A673 (cell line): ENCODE results near the gene STK36. TPM values are rescaled to one million over a fixed set of nuclear protein-coding genes. Genes with fewer than 3 reads are reported as not detected.

Experiments
- BruUV-seq: library from RNA; stranded (reverse); fragments of 400-500 nt; replicated peaks from 2 replicates; lab custom pipeline; 2021; lab: Mats Ljungman, UMichigan
- CTCF ChIA-PET: fragments of 300-600 bp; sonication (Branson Sonifier 250); formaldehyde crosslinking; loops from one replicate; lab custom pipeline; 2022; ENCODE audit warnings: antibody characterized with exemption; lab: Charles Lee
- POLR2A ChIA-PET: fragments of 300-600 bp; sonication (Branson Sonifier 250); formaldehyde crosslinking; loops from one replicate; lab custom pipeline; 2022; ENCODE audit warnings: antibody characterized with exemption; ENCODE audit not compliant: low non-redundant PET; lab: Charles Lee
- DNase-seq: peaks from one replicate; pipeline ENCODE4 v3.0.0-alpha.2; 2015; ENCODE audit warnings: low spot score
- H3K27ac ChIP-seq: fragments of 200-600 bp; sonication (generic); 2 replicates; pipeline ENCODE4 v1.5.1; 2016; ENCODE audit warnings: mixed run types, low read depth, mild to moderate bottlenecking, mixed read lengths, antibody characterized with exemption, low read length; ENCODE audit not compliant: poor library complexity, severe bottlenecking
- H3K27me3 ChIP-seq: fragments of 200-600 bp; sonication (generic); replicated peaks from 2 replicates; pipeline ENCODE4 v1.6.1; 2017; ENCODE audit warnings: mixed run types, low read depth, mild to moderate bottlenecking, mixed read lengths, antibody characterized with exemption, low read length; ENCODE audit not compliant: insufficient read depth, poor library complexity
- H3K36me3 ChIP-seq: fragments of 200-600 bp; sonication (generic); 2 replicates; pipeline ENCODE4 v1.6.1; 2016; ENCODE audit warnings: mixed run types, mild to moderate bottlenecking, mixed read lengths, antibody characterized with exemption, low read length; ENCODE audit not compliant: insufficient read depth, poor library complexity, severe bottlenecking
- H3K4me1 ChIP-seq: fragments of 200-600 bp; sonication (generic); 2 replicates; pipeline ENCODE4 v1.6.1; 2017; ENCODE audit warnings: mixed run types, mild to moderate bottlenecking, mixed read lengths, antibody characterized with exemption, low read length; ENCODE audit not compliant: insufficient read depth, poor library complexity, severe bottlenecking
- H3K4me3 ChIP-seq: fragments of 200-600 bp; sonication (generic); 2 replicates; pipeline ENCODE4 v1.5.1; 2016; ENCODE audit warnings: low read depth, mixed run types, mild to moderate bottlenecking, mixed read lengths, low read length; ENCODE audit not compliant: poor library complexity, severe bottlenecking
- H3K9me3 ChIP-seq: fragments of 200-600 bp; sonication (generic); 2 replicates; pipeline ENCODE4 v1.6.1; 2016; ENCODE audit warnings: mixed run types, low read depth, mild to moderate bottlenecking, mixed read lengths, antibody characterized with exemption, low read length; ENCODE audit not compliant: poor library complexity, severe bottlenecking
- CTCF ChIP-seq: fragments of 300-800, 200-600 bp; sonication (generic); conservative IDR thresholded peaks from 2 replicates; pipeline ENCODE4 v1.5.1; 2017; ENCODE audit warnings: low read depth, mild to moderate bottlenecking, antibody characterized with exemption, low read length, moderate library complexity, mixed read lengths
- EZH2 ChIP-seq: fragments of 200-600 bp; sonication (generic); IDR thresholded peaks from 2 replicates; pipeline ENCODE4 v1.6.1; 2017; ENCODE audit warnings: borderline replicate concordance, low read depth, mild to moderate bottlenecking, mixed read lengths, antibody characterized with exemption, low read length; ENCODE audit not compliant: poor library complexity, severe bottlenecking
- intact Hi-C: fragments of 100-400 bp; cut with micrococcal nuclease; formaldehyde crosslinking; loops from one replicate; pipeline ENCODE4 v1.10.0; 2022; ENCODE audit not compliant: unreplicated experiment
- total RNA-seq: library from RNA; stranded (reverse); gene quantifications from 2 replicates; pipeline ENCODE4 v1.2.3, GENCODE V29; 2021

Gene STK36
- total RNA-seq, 1 experiment from 2014 or later = 69.3 TPM

- Histone ChIP-seq H3K9me3 (no peaks in the 10 kb centered on the region), H3K27me3 (no peaks in the 10 kb centered on the region), H3K4me3 (peak within 1 kb of the TSS; percentile 74), H3K4me1 (peaks cover 14% of the 10 kb centered on the region), H3K36me3 (peaks cover 9% of the 10 kb centered on the region), H3K27ac (peak within 1 kb of the TSS; percentile 90)
- intact Hi-C loops = loop anchor here (1.0 kb wide), 1 partner anchor 136 kb away; no protein-coding TSS in a partner anchor
- TF ChIP-seq CTCF (peak; percentile 98), EZH2 (no peak)
- CTCF ChIA-PET = interaction anchor here (0.6 to 1.6 kb wide), 5 partner anchors 9 to 426 kb away, joined by 3 to 9 read pairs (median 4); no protein-coding TSS in a partner anchor
- POLR2A ChIA-PET = interaction anchor here (0.7 to 1.3 kb wide), 2 partner anchors 38 to 51 kb away, joined by 3 to 4 read pairs; partner anchors contain the start of genes BCS1L and ZNF142
- DNase-seq = peak; percentile 98
- BruUV-seq = no TSS peak
These were observed 39.0 kb downstream of the STK36 start, which contains the start of gene TTLL4 for GRCh38 chr2:218710687-218711549. Gene TTLL4 (plus strand): TSS chr2:218710835. CDS start chr2:218737677, 26,842 bp downstream.

- Histone ChIP-seq H3K4me3 (peak overlapping the region; percentile 74), H3K9me3 (no peaks in the 10 kb centered on the region), H3K27me3 (no peaks in the 10 kb centered on the region), H3K36me3 (peaks cover 13% of the 10 kb centered on the region), H3K4me1 (peaks cover 14% of the 10 kb centered on the region), H3K27ac (peak overlapping the region; percentile 90)
- TSS peak; percentile 63 for BruUV-seq
- intact Hi-C loops = loop anchor here (1.0 kb wide), 1 partner anchor 136 kb away; no protein-coding TSS in a partner anchor
- POLR2A ChIA-PET = no interaction called here
- TF ChIP-seq CTCF = no peak
- TF ChIP-seq EZH2 = no peak
- CTCF ChIA-PET = interaction anchor here (0.9 to 1.6 kb wide), 2 partner anchors 136 to 167 kb away, joined by 4 to 9 read pairs; no protein-coding TSS in a partner anchor
- peak; percentile 54 for DNase-seq
These were observed 39.7 kb downstream of the STK36 start for GRCh38 chr2:218711550-218711929.

GRCh38 chr2:218713922-218714321 is 42.0 kb downstream of the STK36 start:
- no peak overlapping the region for H3K27ac ChIP-seq
- no TSS peak for BruUV-seq
- intact Hi-C loops = no loop called here
- DNase-seq = no peak
- H3K4me3 ChIP-seq = no peak overlapping the region
- ChIA-PET CTCF (no interaction called here), POLR2A (no interaction called here)
- peaks cover 14% of the 10 kb centered on the region for H3K4me1 ChIP-seq
- TF ChIP-seq CTCF (no peak), EZH2 (no peak)
- no peaks in the 10 kb centered on the region for H3K9me3 ChIP-seq
- no peaks in the 10 kb centered on the region for H3K27me3 ChIP-seq
- H3K36me3 ChIP-seq = peaks cover 13% of the 10 kb centered on the region
